GM19324 (cell line): ENCODE measurements around the gene POGZ.
A peak's percentile ranks its signal among the peaks of the same experiment; 100 is the strongest.
"Not testable (repeated sequence)": the region's sequence is repeated elsewhere in the genome, so short reads cannot be mapped to it uniquely, and the experiment has no call there.

ENCODE experiments used
- ATAC-seq: cut with Tn5 transposase; IDR thresholded peaks from one replicate; pipeline ENCODE4 v1.9.1; 2021; ENCODE audit warnings: mild to moderate bottlenecking, moderate library complexity; ENCODE audit not compliant: unreplicated experiment, low FRiP score

The POGZ gene

DNA sequence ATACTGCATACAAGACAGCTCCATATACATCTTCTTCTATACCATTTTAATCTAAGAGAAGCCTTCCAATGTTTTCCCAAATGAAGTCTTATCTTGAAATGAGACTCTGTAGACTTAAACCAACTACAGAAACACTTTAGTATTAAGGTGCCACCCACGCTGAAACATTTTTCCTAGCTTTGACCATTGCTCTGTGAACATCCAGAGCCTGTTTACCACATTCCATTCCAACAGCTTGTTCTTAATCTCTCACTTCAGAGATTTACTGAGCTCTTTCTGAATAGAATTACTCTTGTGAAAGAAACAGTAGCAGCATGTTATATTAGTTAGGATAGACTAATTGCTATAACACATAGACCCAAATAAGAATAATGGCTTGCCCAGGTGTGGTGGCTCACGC, 19.6 kb upstream of the POGZ start:
- no peak for ATAC-seq

DNA sequence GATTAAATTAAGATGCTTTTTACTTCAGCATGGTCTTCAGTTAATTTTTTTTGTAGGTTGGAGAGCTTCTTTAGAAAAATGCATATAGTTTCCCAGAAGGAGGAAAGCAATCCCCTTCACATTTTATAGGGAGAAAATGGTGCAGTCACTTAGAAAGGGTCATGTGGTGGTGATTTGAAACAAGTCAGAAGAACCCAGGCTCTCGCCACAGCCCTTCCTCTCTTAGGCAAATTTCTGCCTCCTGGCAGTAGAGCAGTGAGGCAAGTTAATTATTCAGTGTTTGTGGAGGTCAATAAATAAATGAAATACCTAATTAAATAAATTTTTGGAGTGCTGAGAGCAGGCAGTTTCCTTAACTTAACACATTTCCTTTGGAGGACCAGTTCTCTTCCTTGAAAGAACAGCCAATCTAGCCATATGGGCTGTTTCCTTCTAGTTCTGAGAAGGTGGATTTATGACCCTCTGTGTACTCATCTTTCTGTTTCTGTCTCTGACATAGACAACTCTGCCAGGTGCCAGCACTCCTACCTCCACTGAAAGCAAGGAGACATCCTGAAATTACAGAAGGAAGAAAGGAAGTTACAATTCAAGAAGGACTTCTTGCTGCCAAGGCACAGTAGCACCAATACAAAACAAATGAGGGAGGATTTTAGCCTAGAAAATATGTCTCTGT, 19.0 kb upstream of the POGZ start:
- ATAC-seq: no peak

DNA sequence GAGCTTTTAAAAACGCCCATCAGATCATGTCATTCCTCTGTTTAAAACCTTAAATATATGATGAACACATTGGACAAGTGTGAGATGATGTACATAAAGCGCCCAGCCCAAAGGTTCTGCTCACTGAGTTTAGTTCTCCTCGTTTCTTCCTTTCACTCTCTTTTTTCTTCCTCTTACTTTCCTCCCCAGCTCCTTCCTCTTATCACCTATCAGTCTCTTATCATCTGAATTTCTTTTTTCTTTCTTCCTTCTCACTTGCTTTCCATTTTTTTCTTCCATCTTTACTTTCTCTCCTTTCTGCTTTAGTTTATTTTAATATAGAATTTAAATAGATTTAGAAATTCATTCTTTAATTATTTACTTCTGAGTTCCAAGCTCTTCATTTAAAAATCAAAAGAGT, 17.8 kb upstream of the POGZ start:
- ATAC-seq: no peak

DNA sequence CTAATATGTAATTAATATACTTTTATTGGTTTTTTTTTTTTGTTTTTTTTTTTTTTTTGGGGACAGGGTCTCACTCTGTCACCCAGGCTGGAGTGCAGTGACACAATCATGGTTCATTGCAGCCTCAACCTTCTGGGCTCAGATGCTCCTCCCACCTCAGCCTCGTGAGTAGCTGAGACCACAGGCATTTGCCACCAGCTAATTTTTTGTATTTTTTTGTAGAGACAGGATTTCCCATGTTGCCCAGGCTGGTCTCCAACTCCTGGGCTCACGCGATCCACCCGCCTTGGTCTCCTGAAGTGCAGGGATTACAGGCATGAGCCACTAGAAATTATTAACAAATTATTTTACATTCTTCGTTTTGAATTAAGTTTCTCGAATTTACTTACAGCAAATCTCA, 16.8 kb upstream of the POGZ start:
- no peak for ATAC-seq

DNA sequence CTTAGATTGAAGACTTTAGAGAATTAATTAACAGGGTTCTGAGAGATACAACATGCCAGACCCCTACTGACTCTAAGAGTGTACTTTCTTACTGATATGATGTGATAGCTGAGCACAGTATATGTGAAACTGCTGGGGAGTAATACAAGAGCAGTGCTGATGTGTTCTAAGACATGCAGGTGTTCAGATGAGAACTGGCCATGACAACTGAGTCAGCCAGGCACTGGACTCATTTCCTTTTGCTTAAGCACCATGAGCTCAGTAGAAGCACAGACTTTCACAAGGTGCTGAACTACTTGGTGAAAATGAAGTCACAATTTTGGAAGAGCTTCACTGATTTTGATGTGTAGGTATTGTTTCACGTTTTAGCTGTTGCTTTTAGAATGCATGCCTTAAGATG, 15.9 kb upstream of the POGZ start:
- ATAC-seq: no peak

DNA sequence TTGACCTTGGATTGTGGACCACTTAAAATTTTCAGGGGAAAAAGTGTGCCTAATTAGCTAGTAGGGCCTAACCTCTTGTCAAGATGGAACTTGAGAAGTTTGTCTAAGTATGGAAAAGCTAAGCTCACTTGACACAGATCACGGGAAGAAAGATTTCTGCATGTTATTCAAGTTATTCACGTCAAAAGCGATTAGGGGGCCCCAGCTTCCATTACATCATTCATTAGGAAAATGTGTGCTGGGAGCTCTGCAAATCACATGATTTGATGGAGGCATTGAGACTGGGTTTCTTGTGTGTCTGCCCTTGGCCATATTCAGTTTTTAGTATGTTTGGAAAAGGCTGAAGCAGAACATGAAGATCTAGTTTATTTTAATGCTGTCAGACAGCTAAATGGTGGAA, 15.5 kb upstream of the POGZ start:
- no peak for ATAC-seq

DNA sequence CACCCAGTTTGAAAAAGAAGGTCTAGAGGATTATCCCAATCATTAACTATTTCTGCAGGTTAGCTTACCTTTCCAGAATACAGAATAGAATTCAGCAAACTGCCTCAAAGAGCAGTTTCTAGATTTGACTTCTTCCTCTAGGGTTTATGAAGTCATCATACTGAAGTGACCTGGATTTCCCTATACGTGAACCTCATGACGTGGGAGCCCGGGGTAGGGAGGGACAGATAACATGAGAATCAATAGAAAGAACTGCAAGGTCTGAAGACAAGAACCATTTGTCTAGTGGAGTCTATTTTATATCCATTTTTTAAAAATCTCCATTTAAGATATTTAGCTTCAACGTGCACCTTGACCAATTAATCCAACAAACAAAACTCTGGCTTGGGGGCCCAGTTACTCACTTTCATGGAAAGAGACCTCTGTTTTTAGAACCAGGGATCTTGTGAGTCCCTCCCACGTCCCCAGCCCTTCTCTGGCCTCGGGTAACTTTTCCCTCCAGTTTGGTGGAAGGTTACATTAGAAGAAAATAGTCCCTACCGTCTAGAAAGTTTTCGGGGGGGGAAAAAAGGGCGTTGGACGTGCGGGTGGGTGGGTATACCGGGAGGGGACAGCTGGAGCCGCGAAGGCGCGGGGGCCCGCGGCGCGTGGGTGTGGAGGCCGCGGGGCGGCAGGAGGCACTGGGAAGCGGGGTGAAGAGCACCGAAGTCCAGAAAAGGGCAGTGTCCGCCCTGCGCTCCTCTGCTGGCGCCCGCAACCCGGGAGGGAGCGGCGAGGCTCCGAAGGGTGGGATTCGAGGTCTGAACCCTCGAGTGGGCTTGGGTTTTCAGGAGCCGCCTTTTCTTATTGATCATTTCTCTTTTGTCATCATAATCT, 13.8 kb upstream of the POGZ start:
- ATAC-seq: no peak

DNA sequence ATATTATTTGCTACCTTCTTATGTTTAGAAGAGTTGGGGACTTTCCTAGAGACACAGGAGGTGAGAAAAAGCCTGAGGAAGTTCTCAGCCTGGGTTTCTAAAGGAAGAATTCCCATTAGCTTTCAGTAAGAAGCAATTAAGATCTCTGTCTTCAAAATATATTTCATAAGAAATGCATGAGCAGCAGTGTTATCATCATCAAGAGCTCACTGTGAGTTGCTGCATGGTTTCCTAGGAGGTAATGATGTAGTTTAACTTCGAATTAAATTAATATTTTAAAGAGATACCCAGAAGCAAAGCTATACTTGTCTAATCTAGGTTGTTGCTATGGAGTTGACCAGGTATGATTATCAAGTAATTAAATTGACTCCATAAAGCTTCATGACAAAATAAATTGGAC, 5.7 kb upstream of the POGZ start:
- no peak for ATAC-seq

DNA sequence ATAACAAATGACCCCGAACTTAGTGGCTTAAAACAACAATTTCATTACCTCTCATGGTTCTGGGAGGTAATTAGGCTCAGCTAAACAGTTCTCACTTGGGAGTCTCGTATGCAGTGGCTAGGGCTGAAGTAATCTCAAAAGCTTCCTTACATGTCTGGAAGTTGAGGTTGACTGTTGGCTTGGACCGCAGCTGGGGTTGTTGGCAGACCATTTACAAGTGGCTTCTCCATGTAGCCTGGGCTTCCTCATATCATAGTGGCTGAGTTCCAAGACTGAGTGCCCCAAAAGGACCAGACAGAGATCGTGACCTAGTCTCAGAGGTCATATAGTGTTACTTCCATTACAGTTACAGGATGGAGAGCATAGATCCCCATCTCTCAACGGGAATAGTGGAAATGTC, 2.4 kb upstream of the POGZ start:
- no peak for ATAC-seq

DNA sequence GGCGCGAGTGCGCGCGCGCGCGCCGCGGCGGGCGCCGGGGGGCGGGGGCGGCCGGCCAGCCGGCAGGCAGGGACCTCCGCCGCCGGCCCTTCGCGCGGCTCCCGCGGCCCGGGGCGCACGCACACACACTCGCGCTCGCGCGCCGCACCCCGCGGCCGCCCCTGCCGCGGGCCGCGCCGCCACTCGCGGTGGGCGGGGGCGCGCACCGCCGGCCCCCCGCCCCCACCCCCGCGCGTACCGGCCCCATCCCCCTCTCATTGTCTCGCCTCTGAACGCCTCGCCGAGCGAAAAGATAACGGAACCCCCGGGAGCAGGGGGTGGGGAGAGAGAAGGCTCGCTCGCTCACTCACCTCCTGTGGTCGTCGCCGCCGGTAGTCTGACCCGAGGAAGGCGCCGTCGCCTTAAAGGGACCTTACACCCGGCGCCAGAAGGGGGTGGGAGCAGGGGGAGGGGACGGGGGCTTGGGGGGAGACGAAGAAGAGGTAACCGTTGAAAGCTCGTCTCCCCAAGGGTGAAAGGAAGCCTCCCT, 428 bp downstream of the POGZ start:
- peak; percentile 48 for ATAC-seq

DNA sequence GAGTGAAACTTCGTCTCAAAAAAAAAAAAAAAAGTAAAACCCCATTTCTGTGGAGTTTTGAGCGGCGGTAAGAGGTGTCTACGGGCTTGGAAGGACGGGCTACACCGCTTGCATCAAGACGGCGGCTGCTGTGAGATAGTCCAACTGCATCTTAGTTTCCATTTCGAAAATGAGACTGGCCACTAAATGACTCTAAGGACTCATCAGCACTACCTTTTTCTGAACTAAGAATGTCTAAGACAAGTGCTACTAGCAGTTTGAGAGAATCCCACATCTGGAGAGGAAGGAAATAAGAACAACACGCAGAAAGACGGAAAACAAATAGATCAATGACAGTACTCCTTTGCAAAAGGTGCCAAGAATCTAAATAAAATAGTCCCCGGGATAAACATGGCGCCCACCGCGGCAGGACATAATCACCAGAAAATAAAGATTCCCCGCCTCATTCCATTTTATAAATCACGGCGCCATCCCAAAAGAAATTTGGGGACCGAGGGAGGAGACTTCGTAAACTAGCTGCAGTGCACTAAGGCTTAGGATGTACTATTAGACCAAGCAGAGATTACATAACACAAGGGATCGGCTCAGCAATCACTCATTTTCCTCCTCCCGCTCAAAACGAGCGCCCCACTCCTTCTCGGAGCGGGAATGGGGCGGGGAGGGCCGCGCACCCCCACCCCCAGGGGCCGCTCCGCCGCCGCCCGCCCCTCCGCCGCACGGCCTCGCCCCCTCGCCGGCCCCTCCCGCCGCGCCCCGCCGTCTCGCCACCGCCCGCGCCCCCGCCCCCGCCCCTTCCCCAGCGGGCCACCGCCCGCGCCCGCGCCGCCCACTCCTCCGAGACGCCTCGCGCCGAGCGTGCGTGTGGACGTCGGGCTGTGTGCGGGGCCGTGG, 1.1 kb downstream of the POGZ start:
- peak; percentile 25 for ATAC-seq

DNA sequence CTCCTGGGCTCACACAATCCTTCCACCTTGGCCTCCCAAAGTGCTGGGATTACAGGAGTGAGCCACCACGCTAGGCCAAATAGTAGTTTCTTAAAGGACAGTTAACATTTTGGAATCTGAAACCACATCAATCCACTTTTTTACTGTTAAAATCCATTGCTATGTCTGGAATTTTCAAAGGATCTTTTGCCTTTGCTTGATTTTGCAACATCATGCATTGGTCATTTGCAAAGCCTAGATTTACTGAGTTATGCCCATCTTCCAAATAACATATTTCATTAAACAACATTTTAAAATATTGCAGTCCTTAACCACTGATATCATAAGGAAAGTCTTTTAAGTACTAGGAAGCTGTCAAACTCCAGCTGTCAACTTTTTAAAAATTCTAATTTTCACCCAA, 3.3 kb downstream of the POGZ start:
- no peak for ATAC-seq

DNA sequence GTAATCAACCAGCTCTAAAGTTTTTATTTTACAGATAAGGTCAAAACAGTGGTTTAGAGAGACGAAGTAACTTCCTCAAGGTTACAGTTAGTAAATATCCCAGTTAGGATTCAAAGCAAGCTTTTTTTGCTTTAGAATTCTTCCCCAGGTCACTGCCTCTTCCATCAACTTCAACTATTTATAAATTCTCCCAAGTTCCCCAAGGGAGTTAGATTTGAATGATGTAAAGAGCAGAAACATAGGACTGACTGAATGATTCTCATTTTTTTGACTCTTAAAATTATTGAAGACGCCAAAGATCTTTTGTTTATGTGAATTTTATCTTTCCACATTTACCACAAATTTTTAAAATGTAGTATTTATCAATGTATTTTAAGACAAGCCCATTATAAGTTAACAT, 4.1 kb downstream of the POGZ start:
- ATAC-seq: no peak

DNA sequence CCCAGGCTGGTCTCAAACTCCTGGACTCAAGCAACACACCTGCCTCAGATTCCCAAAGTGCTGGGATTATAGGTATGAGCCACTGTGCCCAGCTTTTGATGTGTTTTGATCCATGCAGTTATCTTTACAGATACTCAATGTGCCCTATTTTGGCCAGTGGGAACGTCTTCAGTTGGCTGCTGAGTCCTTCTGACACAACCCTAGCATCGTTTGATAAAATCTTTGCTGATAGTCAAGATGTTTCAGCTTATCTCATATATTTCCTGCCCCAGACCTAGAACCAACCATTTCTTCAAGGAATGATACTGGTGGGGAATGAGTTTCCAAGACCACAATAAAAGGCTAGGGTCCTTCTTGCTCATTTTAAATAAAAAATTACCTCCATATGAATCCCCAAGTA, 11.6 kb downstream of the POGZ start:
- no peak for ATAC-seq

DNA sequence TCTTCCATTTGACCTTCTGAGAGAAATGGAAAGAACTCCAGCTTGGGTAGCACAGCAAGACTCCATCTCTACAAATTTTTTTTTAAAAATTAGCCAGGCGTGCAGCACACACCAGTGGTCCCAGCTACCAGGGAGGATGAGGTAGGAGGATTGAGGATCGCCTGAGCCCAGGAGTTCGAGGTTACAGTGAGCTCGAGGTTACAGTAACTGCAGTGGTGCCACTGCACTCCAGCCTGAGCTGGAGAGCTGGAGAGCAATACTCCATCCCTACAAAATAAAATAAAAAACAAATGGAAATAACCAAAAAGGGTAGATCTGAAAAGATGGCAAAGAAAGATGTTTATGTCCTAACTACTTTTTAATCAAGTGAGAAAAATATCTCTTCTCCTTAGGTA, 14.5 kb downstream of the POGZ start:
- ATAC-seq: no peak

DNA sequence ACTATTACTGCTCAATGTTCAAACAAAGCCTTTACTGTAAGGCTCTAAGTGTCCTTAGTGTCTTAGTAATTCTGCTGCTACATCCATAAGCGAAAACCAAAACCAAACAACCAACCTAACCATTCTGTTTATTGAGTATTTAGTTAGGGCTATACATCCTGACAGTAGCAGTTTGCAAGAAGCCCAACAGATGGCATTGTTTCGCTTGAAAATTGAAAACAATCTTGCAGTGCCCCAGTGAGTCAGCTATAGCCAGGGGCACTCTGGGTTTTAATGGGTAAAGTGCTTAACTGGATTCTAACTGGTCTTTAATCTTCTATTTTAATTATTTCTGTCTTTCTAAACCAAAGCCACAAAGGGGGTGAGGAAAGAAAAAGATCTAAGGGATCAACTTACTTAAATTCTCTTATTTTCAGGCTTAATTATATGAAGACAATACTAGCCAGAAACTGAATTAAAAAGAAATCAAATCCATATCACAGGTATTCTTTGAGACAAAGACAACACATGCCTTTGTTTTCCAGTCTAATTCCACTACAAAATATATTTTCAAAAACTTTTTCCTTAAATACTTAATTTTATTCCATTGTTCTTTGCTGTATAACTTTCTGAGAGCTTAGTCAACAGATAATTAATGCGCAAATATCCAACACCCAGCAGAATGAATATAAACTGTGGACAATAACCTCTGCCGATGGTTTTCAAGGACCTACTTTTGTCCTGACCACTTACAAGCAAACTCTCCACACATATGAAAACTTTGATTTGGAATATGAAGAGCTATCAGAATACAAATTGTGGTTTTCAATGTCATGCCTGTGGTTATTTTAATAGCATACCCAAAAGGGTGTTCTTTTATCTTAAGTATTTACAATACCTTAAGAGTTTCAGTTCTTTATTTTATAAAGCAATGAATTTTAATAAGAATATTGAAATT, 15.2 kb downstream of the POGZ start:
- ATAC-seq: no peak

DNA sequence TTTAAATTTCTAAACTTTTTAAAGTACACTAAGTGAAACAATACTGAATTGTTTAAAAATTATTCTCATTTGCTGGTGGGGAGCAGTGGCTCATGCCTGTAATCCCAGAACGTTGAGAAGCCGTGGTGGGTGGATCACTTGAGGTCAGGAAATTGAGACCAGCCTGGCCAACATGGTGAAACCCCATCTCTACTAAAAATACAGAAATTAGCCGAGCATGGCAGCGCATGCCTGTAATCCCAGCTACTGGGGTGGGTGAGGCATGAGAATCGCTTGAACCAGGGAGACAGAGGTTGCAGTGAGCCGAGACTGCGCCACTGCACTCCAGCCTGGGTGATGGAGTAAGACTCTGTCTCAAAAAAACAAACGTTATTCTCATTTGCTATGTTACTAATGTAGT, 21.9 kb downstream of the POGZ start:
- ATAC-seq: not testable (repeated sequence)

DNA sequence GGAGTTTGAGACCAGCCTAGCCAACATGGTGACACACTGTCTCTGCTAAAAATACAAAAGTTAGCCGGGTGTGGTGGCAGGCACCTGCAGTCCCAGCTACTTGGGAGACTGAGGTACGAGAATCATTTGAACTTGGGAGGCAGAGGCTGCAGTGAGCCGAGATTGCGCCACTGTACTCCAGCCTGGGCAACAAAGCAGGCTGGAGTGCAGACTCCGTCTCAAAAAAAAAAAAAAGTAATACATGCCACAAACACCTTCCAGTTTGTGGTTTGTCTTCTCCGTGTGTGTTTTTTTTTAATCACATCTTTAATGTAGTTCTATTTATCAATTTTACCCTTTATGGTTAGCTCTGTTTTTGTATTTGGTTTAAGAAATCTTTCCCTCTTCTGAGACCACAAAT, 22.3 kb downstream of the POGZ start:
- ATAC-seq: no peak

DNA sequence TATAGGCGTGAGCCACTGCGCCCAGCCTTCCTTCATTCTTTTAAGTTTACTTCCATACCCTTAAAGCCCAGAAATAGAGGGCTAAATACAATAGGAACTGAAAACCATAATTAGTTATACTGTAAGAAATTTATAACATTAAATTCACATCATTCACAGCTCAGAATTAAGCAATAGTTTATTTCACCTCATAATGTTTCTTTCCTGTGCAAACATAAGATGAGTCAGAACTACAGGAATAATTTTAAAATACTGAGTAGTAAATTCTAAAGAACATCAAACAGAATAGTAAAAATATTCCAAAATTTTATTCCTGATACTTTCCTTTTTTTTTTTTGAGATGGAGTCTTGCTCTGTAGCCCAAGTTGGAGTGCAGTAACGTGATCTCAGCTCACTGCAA, 24.1 kb downstream of the POGZ start:
- ATAC-seq: no peak

DNA sequence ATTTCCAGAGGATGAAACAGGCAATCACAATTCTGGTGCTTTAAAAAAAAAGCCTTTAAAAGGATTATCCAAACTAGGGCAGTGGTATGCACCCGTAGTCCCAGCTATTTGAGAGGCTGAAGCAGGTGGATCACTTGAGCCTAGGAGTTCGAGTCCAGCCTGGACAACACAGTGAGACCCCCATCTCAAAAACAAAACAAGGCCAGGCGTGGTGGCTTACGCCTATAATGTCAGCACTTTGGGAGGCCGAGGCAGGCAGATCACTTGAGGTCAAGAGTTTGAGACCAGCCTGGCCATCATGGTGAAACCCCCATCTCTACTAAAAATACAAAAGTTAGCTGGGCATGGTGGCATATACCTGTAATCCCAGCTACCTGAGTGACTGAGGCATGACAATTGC, 25.5 kb downstream of the POGZ start:
- not testable (repeated sequence) for ATAC-seq
